SHP77 (cell line): ENCODE measurements around the gene TRPM8.

ENCODE experiments used
- DNase-seq, 2 experiments: peaks; one replicate each; lab custom pipeline; 2025; lab: John Stamatoyannopoulos, UW

TRPM8 gene

GRCh38 chr2:233976087-233976486 lies 58.9 kb downstream of the TRPM8 start:
- no peak for DNase-seq

GRCh38 chr2:233976690-233977294 lies 59.6 kb downstream of the TRPM8 start:
- DNase-seq, result peak; percentile 3 to 14

GRCh38 chr2:233977296-233977837 lies 60.2 kb downstream of the TRPM8 start:
- no peak for DNase-seq

- no peak for DNase-seq
Measured at GRCh38 chr2:233979748-233980147, 62.6 kb downstream of the TRPM8 start.

- DNase-seq, result no peak
Measured at GRCh38 chr2:233980955-233981561, 63.9 kb downstream of the TRPM8 start.

GRCh38 chr2:233981574-233982420 lies 64.6 kb downstream of the TRPM8 start:
- no peak for DNase-seq

- no peak for DNase-seq
Measured at GRCh38 chr2:233982421-233983121, 65.4 kb downstream of the TRPM8 start.

- DNase-seq, result no peak
Measured at GRCh38 chr2:233983445-233983844, 66.3 kb downstream of the TRPM8 start.

- DNase-seq, result no peak
Measured at GRCh38 chr2:233988581-233988980, 71.4 kb downstream of the TRPM8 start.

GRCh38 chr2:233989221-233989858 lies 72.2 kb downstream of the TRPM8 start:
- no peak for DNase-seq

GRCh38 chr2:233990261-233990798 lies 73.2 kb downstream of the TRPM8 start:
- DNase-seq, result no peak

GRCh38 chr2:233991196-233991595 lies 74.0 kb downstream of the TRPM8 start:
- no peak for DNase-seq

- no peak for DNase-seq
Measured at GRCh38 chr2:233992513-233993217, 75.5 kb downstream of the TRPM8 start.

- DNase-seq, result no peak
Measured at GRCh38 chr2:233993461-233993860, 76.3 kb downstream of the TRPM8 start.

- DNase-seq, result no peak
Measured at GRCh38 chr2:233994151-233994550, 77.0 kb downstream of the TRPM8 start.

GRCh38 chr2:233996000-233996399 lies 78.8 kb downstream of the TRPM8 start:
- DNase-seq, result no peak

GRCh38 chr2:233996461-233996860 lies 79.3 kb downstream of the TRPM8 start:
- DNase-seq, result no peak

GRCh38 chr2:233997707-233998106 lies 80.5 kb downstream of the TRPM8 start:
- DNase-seq, result no peak

GRCh38 chr2:233999182-233999581 lies 82.0 kb downstream of the TRPM8 start:
- no peak for DNase-seq

- no peak for DNase-seq
Measured at GRCh38 chr2:234001380-234002160, 84.4 kb downstream of the TRPM8 start.
